GM19043 (cell line): Measurements from ENCODE around the gene NADK2.
"Not testable (repeated sequence)": the region's sequence is repeated elsewhere in the genome, so short reads cannot be mapped to it uniquely, and the experiment has no call there.

Experiments
- ATAC-seq: cut with Tn5 transposase; IDR thresholded peaks from one replicate; pipeline ENCODE4 v1.9.1; 2021; ENCODE audit warnings: low read depth; ENCODE audit not compliant: unreplicated experiment

The NADK2 gene

DNA sequence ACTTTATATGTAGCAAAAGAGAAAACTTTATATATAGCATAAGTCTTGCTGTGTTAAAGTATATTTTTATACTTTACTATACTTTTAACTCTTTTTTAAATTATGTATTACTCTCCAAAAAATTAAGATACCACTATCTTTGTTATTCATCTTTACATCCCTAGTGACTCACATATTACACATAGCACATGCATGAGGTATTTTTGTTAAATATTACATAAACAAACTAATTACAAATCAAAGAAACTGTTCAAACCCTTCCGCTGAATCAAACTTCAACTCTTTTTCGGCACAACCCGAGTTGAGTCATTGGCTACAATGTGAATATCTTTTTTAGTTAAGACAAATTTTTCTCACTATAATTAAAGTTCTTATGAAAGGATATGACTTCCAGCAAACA lies 32.1 kb downstream of the NADK2 start:
- ATAC-seq: no peak

- no peak for ATAC-seq
Measured at GRCh38 chr5:36208786-36209185, 32.9 kb downstream of the NADK2 start.

DNA sequence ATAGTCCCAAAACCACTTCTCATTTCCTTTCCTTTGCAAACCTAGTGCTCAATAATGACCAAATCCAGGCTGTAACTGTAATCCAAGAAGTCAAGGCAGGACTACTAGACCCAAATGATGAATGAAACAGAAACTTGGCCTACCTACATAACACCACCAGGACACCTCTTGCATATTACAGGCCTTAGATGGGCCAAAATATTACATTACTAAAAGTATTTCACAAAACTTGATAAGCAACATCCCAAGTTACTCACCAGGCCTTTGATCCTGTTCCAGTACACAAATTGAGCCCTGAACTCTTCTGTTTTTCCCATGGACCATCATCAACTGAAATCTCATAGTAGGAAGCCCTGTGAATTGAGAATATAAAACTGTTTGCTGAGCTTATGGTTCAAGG lies 34.8 kb downstream of the NADK2 start:
- ATAC-seq: no peak

GRCh38 chr5:36205329-36205728 lies 36.4 kb downstream of the NADK2 start:
- no peak for ATAC-seq

- no peak for ATAC-seq
Measured at GRCh38 chr5:36202521-36202961, 39.2 kb downstream of the NADK2 start.

GRCh38 chr5:36200513-36200912 lies 41.2 kb downstream of the NADK2 start:
- ATAC-seq: no peak

DNA sequence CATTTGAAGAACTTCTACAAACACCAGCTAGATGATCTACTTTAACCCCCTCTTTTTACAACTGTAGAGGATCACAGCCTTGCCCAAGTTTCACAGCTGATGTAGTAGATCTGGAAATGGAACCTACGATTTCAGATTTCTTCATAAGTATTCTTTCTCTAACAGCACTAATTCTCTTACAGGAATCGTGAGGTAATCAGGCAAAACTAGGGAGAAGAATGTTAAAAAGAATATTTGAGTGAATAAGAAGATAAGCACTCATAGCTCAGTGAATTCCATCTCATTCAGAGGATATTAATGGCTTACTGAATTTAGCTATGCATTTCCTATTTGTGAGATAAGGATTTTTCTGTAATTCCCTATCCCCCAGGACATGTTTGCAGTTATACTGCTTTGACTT lies 42.1 kb downstream of the NADK2 start:
- ATAC-seq: no peak

GRCh38 chr5:36198783-36199182 lies 42.9 kb downstream of the NADK2 start:
- ATAC-seq: not testable (repeated sequence)

- ATAC-seq: no peak
Measured at GRCh38 chr5:36198281-36198680, 43.4 kb downstream of the NADK2 start.

DNA sequence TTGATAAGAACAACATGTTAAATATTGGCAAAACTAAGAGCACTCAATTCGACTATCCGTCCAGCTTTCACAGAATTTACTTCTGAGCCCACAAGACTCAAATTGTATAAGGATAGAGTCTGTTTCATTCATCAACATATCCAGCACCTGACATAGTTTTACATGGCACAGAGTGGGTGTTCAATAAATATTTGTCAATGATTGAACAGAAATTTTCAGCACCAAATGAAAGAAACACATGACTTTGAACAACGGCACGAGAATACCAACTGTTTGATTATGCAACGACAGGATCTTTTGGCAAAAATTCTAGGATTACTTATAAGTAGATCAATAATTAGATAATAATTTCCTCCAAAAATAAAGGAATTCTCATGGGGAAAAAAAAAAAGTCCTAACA lies 48.0 kb downstream of the NADK2 start:
- no peak for ATAC-seq

DNA sequence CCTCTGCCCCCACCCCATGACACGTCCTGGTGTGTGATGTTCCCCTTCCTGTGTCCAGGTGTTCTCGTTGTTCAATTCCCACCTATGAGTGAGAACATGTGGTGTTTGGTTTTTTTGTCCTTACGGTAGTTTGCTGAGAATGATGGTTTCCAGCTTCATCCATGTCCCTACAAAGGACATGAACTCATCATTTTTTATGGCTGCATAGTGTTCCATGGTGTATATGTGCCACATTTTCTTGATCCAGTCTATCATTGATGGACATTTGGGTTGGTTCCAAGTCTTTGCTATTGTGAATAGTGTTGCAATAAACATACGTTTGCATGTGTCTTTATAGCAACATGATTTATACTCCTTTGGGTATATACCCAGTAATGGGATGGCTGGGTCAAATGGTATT lies 57.3 kb downstream of the NADK2 start:
- not testable (repeated sequence) for ATAC-seq

- no peak for ATAC-seq
Measured at GRCh38 chr5:36181774-36182173, 60.0 kb downstream of the NADK2 start.

DNA sequence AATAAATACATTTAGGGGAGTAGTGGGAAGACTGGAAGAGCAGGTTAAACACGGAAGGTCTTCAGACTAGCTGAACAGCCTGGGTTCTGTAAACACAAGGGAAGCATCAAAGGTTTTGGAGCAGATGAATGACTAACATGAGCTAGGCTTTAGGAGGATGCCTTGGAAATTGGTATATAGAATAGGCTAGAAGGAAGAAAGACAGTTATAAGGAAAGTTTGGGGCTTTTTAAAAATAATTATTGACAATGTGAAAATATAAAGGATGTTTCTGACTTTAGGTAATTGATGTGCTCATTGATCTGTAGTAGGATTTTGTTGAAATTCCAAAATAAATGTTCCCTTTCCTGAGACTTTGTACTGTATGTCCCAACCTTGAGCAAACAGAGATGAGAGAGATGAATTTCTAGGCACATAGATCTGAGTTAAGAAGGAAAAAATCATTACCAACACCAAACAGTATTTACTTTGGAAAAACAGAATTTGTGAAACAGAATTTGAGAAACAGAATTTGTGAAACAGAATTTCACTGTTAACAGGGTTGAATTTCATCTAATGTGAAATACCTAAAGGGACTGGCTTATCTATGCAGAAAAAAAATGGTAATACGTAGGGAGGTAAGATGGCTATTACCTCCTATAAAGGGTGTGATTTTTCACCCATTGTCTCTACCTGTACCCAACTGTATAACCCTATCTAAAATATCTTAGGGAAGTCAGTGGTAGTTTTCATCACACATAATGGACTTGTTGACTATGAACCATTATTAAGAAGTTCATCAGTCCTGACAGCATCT lies 61.0 kb downstream of the NADK2 start:
- no peak for ATAC-seq

DNA sequence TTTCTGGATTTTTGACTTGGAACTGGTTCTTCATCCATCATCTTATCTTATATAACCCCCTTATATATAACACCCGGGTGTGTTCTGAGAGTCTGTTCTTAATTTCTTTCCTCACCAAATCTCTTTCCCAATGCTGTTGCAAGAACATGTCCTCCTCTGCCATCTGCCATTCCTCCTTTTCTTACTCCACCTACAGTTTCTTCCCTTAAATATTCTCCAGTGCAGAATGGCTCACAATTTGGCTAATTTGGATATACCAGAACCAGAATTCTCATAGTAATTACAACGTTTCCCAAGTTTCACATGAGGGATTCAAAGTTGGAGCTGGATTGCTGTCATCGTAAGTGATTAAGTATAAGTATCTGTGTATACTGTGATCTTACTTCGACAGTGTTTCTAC lies 61.8 kb downstream of the NADK2 start:
- no peak for ATAC-seq

DNA sequence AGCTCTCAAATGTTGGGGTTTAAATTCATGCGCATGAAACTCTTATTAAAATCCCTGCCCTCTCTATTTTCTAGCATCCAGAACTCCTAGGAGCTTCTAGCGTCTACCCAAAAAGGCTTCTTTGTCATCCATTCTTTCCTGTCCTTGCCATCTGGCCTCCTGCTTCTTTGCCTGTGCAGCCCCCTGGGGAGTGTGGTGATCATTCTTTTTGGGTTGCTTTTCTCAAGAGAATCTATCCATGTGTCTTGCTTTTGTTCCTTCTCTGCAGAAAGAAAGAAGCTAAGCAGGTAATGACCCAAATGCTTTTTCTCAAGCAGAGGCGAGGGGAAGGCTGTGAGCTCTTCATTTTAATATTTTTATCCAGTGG lies 63.2 kb downstream of the NADK2 start:
- ATAC-seq: no peak

DNA sequence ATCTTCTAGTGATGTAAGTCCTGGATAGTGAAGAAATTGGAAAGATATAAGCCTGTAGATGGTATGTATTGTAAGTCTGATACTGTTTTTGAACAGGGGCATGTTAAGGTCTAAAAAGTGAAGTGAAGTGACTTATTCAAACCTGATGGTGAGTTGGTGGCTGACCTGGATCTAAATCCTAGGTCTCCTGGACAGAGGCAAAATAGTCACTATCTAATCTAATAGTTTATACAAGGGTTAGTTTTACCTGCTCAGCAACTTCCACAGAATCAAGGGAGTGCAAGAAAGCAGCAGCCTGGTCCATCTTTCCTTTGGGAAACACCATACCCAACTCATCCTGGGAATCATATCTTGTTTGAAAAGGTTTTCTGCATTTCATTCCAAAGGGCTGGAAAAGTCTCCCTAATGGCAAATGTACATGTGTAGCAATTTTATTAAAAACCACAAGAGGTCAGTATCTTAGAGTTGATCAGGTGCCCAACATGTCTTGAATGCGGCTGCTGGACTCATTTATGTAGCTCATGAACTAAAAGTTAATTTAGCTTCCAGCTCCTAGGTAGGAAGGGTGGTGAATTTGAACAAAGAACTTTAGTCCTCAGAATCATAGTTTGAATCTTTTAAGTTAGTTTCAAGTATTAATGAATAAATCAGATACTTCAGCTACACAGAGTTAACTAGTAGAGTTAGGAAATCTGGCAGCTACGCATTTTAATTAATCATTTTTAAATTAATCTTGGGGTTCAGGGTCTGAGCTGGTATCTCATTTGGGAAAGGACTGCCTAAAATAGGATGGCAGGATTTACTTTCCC lies 63.8 kb downstream of the NADK2 start:
- ATAC-seq: no peak

DNA sequence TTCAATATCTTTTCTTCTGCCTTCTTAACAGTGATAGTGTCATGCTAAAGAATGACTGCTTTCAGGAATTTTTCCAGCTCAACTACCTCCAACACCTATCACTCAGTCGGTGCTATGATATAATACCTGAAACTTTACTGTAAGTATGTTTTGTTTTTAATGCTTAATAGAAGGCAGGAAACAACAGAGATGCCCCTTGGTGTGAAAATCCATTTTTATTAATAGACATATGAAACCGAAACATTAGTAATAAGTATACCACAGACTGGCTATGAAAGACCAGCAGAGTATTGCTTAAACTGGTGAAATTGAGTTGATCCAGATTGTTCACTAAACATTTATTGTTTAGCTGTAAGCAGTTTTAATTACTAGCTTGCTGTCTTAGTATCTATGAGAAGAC lies 64.6 kb downstream of the NADK2 start:
- ATAC-seq: peak; percentile 98

GRCh38 chr5:36175043-36175442 lies 66.7 kb downstream of the NADK2 start:
- ATAC-seq: no peak

DNA sequence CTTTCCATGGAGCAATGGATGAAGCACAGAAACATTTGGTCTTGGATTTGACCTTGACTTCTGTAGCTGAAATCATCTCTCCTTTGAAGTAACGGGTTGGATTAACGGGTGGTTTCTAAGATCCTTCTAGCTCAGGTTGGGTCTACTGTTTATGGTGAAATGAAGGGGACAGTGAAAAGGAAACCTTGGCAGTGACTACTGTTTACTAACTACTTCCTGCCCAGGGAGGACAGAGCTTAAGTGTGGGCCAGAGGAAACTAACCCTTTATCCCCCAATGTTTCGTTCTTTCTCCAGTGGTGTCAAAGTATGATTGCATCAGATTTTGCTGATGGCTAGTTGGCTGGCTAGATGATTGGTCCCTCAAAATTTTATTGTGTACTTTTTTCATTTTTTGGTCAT lies 67.6 kb downstream of the NADK2 start:
- no peak for ATAC-seq

DNA sequence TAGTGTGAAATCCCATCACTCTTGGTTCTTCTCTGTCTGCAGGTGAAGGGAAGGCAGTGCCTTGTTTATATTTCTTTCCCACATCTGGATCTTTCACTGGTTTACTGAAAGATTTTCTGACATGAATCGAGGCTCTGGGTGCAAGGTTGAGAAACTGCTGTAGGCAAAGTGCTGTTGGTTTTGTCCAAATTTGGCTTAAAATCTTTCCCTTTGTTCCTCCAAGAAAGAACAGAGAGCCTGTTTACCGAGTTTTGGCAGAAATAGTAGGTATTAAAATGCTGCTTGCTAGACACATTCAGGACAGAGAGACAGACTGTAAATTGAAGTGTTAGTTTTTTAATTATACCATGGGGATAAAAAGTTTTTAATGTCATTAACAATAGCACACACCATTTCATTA lies 68.3 kb downstream of the NADK2 start:
- ATAC-seq: no peak

DNA sequence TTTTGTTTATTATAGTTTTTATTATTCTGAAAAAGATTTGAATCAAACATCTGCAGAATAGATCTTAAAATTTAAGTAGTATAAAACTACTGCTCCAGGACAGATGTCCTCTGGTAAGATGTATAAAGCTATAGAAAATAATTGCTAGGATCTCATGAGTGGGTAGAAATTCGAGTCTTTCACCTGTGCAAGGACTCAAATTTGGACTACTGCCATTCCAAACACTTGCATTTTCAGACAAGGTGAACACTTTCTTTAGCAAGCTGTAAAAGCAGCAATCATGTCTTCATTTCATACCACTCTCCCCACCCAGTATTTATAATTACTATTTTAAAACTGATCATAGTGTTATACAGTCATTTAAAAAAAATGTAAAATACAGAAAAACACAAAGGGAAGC lies 69.1 kb downstream of the NADK2 start:
- ATAC-seq: no peak

DNA sequence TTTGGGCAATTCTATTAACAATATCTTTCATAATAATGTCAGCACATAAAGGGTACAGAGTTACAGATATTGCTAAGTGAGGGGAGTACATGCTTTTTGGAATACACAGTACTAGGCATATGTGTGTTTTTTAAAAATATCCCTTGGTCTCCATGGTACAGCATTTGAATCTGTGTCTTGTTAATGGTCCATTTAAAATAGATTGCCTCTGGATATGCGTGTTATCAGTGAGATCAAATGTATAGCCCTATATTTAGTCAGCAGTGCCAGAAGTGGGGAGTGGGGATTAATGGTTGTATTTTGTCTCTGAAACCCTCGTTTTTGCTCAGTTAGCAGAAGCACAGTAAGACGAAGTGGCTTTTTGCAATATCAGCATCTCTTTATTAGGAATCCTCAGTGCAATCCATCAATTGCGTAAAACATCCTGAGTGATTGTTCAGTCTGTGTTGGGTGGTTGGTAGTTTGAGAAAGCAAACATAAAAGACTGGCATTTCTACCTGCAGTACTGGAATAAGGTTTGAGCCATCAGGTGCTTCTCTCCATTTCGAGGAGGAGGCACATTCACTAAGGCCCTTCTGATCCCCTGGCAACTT lies 70.8 kb downstream of the NADK2 start:
- no peak for ATAC-seq
